Testis (tissue), 2 donors: ENCODE data around the gene ADCY9.

ENCODE experiments used
- POLR2A ChIP-seq: fragments of 450-650 bp; IDR thresholded peaks from one replicate; pipeline ENCODE4 v1.6.1; 2017; ENCODE audit warnings: antibody characterized with exemption, mild to moderate bottlenecking, moderate library complexity
- TF ChIP-seq, protein P1 (sequence below), 3 experiments: fragments of 450-650 bp in 2 of 3; fragments of 200-600 bp in 1 of 3; sonication (generic) in 1 of 3; IDR thresholded peaks; one replicate each; pipeline ENCODE4 v1.5.1; 2016 to 2019; ENCODE audit warnings: antibody characterized with exemption in 3 of 3, mild to moderate bottlenecking in 2 of 3, moderate library complexity in 1 of 3

DNA sequence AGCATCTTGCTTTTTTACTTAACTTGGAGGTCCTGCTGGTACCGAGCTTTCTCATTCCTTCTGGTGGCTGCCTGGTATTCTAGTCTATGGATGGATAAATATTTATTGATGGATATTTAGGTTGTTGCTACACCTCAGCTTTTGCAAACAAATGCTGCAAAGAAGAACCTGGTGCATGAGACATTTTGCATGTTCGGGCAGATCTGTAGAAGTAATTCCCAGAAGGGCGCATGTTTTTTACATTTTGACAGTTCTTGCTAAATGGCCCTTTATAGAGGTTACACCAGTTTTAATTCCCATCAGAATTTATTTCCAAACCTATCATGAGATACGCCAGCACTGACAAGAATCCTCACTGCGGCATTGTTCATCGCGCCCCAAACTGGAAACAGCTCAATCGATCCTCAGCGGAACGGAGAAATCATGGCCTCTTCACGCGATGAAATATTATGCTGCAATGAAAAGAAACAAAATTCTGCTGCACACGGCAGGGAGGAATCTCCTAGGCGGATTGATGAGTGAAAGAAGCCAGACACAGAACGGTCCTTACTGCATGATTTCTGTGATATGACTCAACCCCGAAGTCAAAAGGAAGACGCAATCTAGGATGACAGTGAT is 167.8 kb downstream of the ADCY9 start:
- TF ChIP-seq POLR2A: no peak
- TF ChIP-seq, protein P1, sequence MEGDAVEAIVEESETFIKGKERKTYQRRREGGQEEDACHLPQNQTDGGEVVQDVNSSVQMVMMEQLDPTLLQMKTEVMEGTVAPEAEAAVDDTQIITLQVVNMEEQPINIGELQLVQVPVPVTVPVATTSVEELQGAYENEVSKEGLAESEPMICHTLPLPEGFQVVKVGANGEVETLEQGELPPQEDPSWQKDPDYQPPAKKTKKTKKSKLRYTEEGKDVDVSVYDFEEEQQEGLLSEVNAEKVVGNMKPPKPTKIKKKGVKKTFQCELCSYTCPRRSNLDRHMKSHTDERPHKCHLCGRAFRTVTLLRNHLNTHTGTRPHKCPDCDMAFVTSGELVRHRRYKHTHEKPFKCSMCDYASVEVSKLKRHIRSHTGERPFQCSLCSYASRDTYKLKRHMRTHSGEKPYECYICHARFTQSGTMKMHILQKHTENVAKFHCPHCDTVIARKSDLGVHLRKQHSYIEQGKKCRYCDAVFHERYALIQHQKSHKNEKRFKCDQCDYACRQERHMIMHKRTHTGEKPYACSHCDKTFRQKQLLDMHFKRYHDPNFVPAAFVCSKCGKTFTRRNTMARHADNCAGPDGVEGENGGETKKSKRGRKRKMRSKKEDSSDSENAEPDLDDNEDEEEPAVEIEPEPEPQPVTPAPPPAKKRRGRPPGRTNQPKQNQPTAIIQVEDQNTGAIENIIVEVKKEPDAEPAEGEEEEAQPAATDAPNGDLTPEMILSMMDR (IDR thresholded peaks at IDR 0.05): no peak
